ENCODE measurements around the gene PTPRT.

GRCh38 chr20:42981253-42981652 is 208.5 kb downstream of the PTPRT start:
- TF ChIP-seq CTCF (IDR thresholded peaks at IDR 0.05) (no peak), POLR2A (IDR thresholded peaks at IDR 0.05) (no peak), EP300 (IDR thresholded peaks at IDR 0.05) (no peak)

Data from ovary (tissue), 3 donors.